H9 (cell line): ENCODE data around the gene MIEF1. TPM values are rescaled to one million over a fixed set of nuclear protein-coding genes. Genes with fewer than 3 reads are reported as not detected.
A peak's percentile ranks its signal among the peaks of the same experiment; 100 is the strongest.

ENCODE experiments used
- DNase-seq: peaks from one replicate; pipeline ENCODE4 v3.0.0-alpha.2; 2017
- H2AFZ ChIP-seq: one replicate; pipeline ENCODE4 v1.6.1; 2013; ENCODE audit warnings: mild to moderate bottlenecking, low read length, control low read depth, moderate library complexity
- H2AK5ac ChIP-seq: 2 replicates; pipeline ENCODE4 v1.6.1; 2013; ENCODE audit warnings: low read length, control low read depth, mixed read lengths; ENCODE audit not compliant: insufficient read length
- H2BK120ac ChIP-seq: one replicate; pipeline ENCODE4 v1.6.1; 2013; ENCODE audit warnings: low read depth, mild to moderate bottlenecking, low read length, control low read depth, inconsistent platforms; ENCODE audit not compliant: poor library complexity, severe bottlenecking
- H2BK12ac ChIP-seq: 2 replicates; pipeline ENCODE4 v1.6.1; 2013; ENCODE audit warnings: low read length, control low read depth, mixed read lengths, low read depth; ENCODE audit not compliant: insufficient read length
- H2BK15ac ChIP-seq: 2 replicates; pipeline ENCODE4 v1.6.1; 2013; ENCODE audit warnings: low read depth, low read length, control low read depth
- H2BK20ac ChIP-seq: one replicate; pipeline ENCODE4 v1.6.1; 2013; ENCODE audit warnings: low read depth, mild to moderate bottlenecking, low read length, control low read depth, inconsistent platforms; ENCODE audit not compliant: poor library complexity, severe bottlenecking
- H2BK5ac ChIP-seq: 2 replicates; pipeline ENCODE4 v1.6.1; 2013; ENCODE audit warnings: low read length, control low read depth, mixed read lengths; ENCODE audit not compliant: insufficient read length
- H3K14ac ChIP-seq: 2 replicates; pipeline ENCODE4 v1.6.1; 2013; ENCODE audit warnings: low read length, control low read depth; ENCODE audit not compliant: insufficient read depth
- H3K18ac ChIP-seq: 2 replicates; pipeline ENCODE4 v1.6.1; 2013; ENCODE audit warnings: low read depth, mild to moderate bottlenecking, mixed read lengths, low read length, control low read depth; ENCODE audit not compliant: insufficient read length
- H3K23ac ChIP-seq: 2 replicates; pipeline ENCODE4 v1.6.1; 2013; ENCODE audit warnings: low read length, control low read depth, mixed read lengths, low read depth; ENCODE audit not compliant: insufficient read length
- H3K23me2 ChIP-seq: 2 replicates; pipeline ENCODE4 v1.6.1; 2013; ENCODE audit warnings: low read depth, mild to moderate bottlenecking, mixed read lengths, low read length, control low read depth; ENCODE audit not compliant: insufficient read length, poor library complexity, severe bottlenecking
- H3K27ac ChIP-seq: 2 replicates; pipeline ENCODE4 v1.5.1; 2013; ENCODE audit warnings: low read length, control low read depth, mixed read lengths, low read depth; ENCODE audit not compliant: insufficient read length
- H3K27me3 ChIP-seq: 2 replicates; pipeline ENCODE4 v1.6.1; 2013; ENCODE audit warnings: low read length, control low read depth, inconsistent platforms; ENCODE audit not compliant: insufficient read depth
- H3K4ac ChIP-seq: 2 replicates; pipeline ENCODE4 v1.6.1; 2013; ENCODE audit warnings: low read depth, mild to moderate bottlenecking, control low read depth, inconsistent platforms, low read length, moderate library complexity
- H3K4me1 ChIP-seq: 2 replicates; pipeline ENCODE4 v1.6.1; 2013; ENCODE audit warnings: low read length, control low read depth, inconsistent platforms; ENCODE audit not compliant: insufficient read depth
- H3K4me2 ChIP-seq: 2 replicates; pipeline ENCODE4 v1.6.1; 2013; ENCODE audit warnings: low read length, control low read depth, mixed read lengths; ENCODE audit not compliant: insufficient read length, insufficient read depth
- H3K56ac ChIP-seq: 2 replicates; pipeline ENCODE4 v1.6.1; 2013; ENCODE audit warnings: low read depth, mild to moderate bottlenecking, mixed read lengths, low read length, control low read depth; ENCODE audit not compliant: insufficient read length
- H3K79me1 ChIP-seq: 2 replicates; pipeline ENCODE4 v1.6.1; 2013; ENCODE audit warnings: low read depth, mild to moderate bottlenecking, moderate library complexity, low read length, control low read depth, inconsistent platforms; ENCODE audit not compliant: insufficient read depth, poor library complexity, severe bottlenecking
- H3K79me2 ChIP-seq: 2 replicates; pipeline ENCODE4 v1.6.1; 2013; ENCODE audit warnings: low read length, control low read depth, inconsistent platforms; ENCODE audit not compliant: insufficient read depth
- H3K9ac ChIP-seq: 2 replicates; pipeline ENCODE4 v1.6.1; 2013; ENCODE audit warnings: low read length, control low read depth, mixed read lengths; ENCODE audit not compliant: insufficient read length; ENCODE audit errors: extremely low read depth
- H3K9me3 ChIP-seq: one replicate; pipeline ENCODE4 v1.6.1; 2013; ENCODE audit warnings: low read depth, low read length, inconsistent platforms; ENCODE audit not compliant: control insufficient read depth
- H3T11ph ChIP-seq: one replicate; pipeline ENCODE4 v1.6.1; 2013; ENCODE audit warnings: mild to moderate bottlenecking, low read length, control low read depth, inconsistent platforms
- H4K20me1 ChIP-seq: one replicate; pipeline ENCODE4 v1.6.1; 2013; ENCODE audit not compliant: control insufficient read depth, insufficient read length, insufficient read depth
- H4K5ac ChIP-seq: 2 replicates; pipeline ENCODE4 v1.6.1; 2013; ENCODE audit warnings: low read depth, mild to moderate bottlenecking, mixed read lengths, low read length, control low read depth; ENCODE audit not compliant: insufficient read length
- H4K8ac ChIP-seq: replicated peaks from 2 replicates; pipeline ENCODE4 v1.6.1; 2013; ENCODE audit warnings: low read length, control low read depth, mixed read lengths, low read depth; ENCODE audit not compliant: insufficient read length
- H4K91ac ChIP-seq: 2 replicates; pipeline ENCODE4 v1.6.1; 2013; ENCODE audit warnings: low read depth, mild to moderate bottlenecking, moderate library complexity, mixed read lengths, low read length, control low read depth; ENCODE audit not compliant: insufficient read length
- H3K27ac Mint-ChIP-seq, 3 experiments: 2 replicates in 2 of 3; 3 replicates in 1 of 3; pipeline ENCODE4 v1.8.0; 2020 to 2021; ENCODE audit warnings: mixed read lengths in 3 of 3, mild to moderate bottlenecking in 1 of 3, moderate library complexity in 1 of 3
- H3K27me3 Mint-ChIP-seq: 2 replicates; pipeline ENCODE4 v1.8.0; 2021; ENCODE audit warnings: low read depth, mild to moderate bottlenecking, moderate library complexity, mixed read lengths
- H3K36me3 Mint-ChIP-seq, 3 experiments: 2 replicates in 2 of 3; 3 replicates in 1 of 3; pipeline ENCODE4 v1.8.0; 2020 to 2021; ENCODE audit warnings: low read depth in 3 of 3, mixed read lengths in 3 of 3; ENCODE audit not compliant: insufficient read depth in 1 of 3
- H3K4me1 Mint-ChIP-seq, 2 experiments: 2 replicates each; pipeline ENCODE4 v1.8.0; 2020; ENCODE audit warnings: mixed read lengths in 2 of 2
- H3K4me3 Mint-ChIP-seq, 2 experiments: 2 replicates in 1 of 2; 3 replicates in 1 of 2; pipeline ENCODE4 v1.8.0; 2020 to 2021; ENCODE audit warnings: mild to moderate bottlenecking in 2 of 2, mixed read lengths in 2 of 2, moderate library complexity in 1 of 2
- H3K9me3 Mint-ChIP-seq, 2 experiments: 2 replicates in 1 of 2; 3 replicates in 1 of 2; pipeline ENCODE4 v1.8.0; 2020; ENCODE audit warnings: mild to moderate bottlenecking in 2 of 2, mixed read lengths in 2 of 2, moderate library complexity in 1 of 2
- WGBS: extraction: QIAGEN DNeasy Blood & Tissue Kit; methylation state at CpG from one replicate; pipeline ENCODE4 v1.1.7; 2013; ENCODE audit warnings: missing lambda C conversion rate, low lambda C conversion rate, mixed read lengths; ENCODE audit not compliant: insufficient read length; ENCODE audit errors: extremely low coverage; 5-methylcytosine and 5-hydroxymethylcytosine counted together
- total RNA-seq: library from RNA; stranded (reverse); gene quantifications from 2 replicates; pipeline ENCODE4 v1.2.1, GENCODE V29; 2021
- TF ChIP-seq, protein P1 (sequence below): fragments of 200-600 bp; sonication (generic); conservative IDR thresholded peaks from 3 replicates; pipeline ENCODE4 v1.8.0; 2021; ENCODE audit warnings: antibody characterized with exemption, mild to moderate bottlenecking

The MIEF1 gene
- total RNA-seq, 1 experiment from 2014 or later = 32.6 TPM

DNA sequence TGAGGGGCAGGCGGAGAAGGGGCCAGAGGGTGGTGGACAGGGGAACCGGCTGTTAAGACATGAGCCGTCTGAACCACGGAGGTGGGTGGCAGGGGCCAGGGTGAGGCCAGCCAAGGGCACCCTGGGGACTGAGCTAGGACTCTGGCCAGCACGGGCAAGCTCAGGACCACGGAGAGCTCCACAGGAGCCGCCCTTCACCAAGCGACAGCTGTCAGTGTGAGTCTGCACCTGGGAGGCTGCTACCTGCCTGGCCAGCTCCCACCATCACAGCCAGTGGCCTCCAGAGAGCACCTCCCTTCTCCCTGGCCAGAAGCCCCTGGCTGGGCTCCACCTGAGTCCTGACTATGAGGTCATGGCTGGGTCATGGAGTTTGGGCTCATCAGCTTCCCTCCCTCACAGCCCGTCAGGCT lies 23.6 kb upstream of the MIEF1 start:
- Histone ChIP-seq H4K5ac (no peak overlapping the region), H4K20me1 (no peaks in the 10 kb centered on the region), H3K4me1 (no peaks in the 10 kb centered on the region; the same call in 1 of the 2 replicates), H3K27ac (no peak overlapping the region), H3K4me2 (no peak overlapping the region), H2AFZ (no peak overlapping the region), H3K9ac (no peak overlapping the region), H2BK15ac (no peak overlapping the region), H3K79me1 (no peaks in the 10 kb centered on the region), H3K79me2 (no peaks in the 10 kb centered on the region), H4K8ac (no peak overlapping the region), H3K18ac (no peak overlapping the region), H3K56ac (no peak overlapping the region), H2BK12ac (no peak overlapping the region), H3K9me3 (no peaks in the 10 kb centered on the region), H2BK5ac (no peak overlapping the region), H2BK20ac (no peak overlapping the region), H3K23ac (no peak overlapping the region), H2AK5ac (no peak overlapping the region), H3K27me3 (no peaks in the 10 kb centered on the region), H3T11ph (no peak overlapping the region), H2BK120ac (no peak overlapping the region), H3K14ac (no peak overlapping the region), H3K4ac (no peak overlapping the region), H3K23me2 (no peaks in the 10 kb centered on the region), H4K91ac (no peak overlapping the region)
- Mint-ChIP-seq H3K9me3 (no peaks in the 10 kb centered on the region), H3K4me1 (peaks cover 17 to 28% of the 10 kb centered on the region in 2 experiments), H3K27me3 (peaks cover 26% of the 10 kb centered on the region), H3K4me3 (no peak overlapping the region), H3K27ac (no peak overlapping the region), H3K36me3 (no peaks in the 10 kb centered on the region)
- TF ChIP-seq, protein P1, sequence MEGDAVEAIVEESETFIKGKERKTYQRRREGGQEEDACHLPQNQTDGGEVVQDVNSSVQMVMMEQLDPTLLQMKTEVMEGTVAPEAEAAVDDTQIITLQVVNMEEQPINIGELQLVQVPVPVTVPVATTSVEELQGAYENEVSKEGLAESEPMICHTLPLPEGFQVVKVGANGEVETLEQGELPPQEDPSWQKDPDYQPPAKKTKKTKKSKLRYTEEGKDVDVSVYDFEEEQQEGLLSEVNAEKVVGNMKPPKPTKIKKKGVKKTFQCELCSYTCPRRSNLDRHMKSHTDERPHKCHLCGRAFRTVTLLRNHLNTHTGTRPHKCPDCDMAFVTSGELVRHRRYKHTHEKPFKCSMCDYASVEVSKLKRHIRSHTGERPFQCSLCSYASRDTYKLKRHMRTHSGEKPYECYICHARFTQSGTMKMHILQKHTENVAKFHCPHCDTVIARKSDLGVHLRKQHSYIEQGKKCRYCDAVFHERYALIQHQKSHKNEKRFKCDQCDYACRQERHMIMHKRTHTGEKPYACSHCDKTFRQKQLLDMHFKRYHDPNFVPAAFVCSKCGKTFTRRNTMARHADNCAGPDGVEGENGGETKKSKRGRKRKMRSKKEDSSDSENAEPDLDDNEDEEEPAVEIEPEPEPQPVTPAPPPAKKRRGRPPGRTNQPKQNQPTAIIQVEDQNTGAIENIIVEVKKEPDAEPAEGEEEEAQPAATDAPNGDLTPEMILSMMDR = no peak
- DNase-seq = peak; percentile 69
- no CpG with 5 or more reads among the region's 9 CpGs for WGBS
